Brain microvascular endothelial cell (primary cell): ENCODE results near the gene ZNRF3.
"Not testable (repeated sequence)": the region's sequence is repeated elsewhere in the genome, so short reads cannot be mapped to it uniquely, and the experiment has no call there.

ENCODE experiments used
- DNase-seq: peaks from one replicate; pipeline ENCODE4 v3.0.0-alpha.2; 2020
- H3K27ac ChIP-seq: fragments of 250-450 bp; sonication (Bioruptor Pico); 2 replicates; pipeline ENCODE4 v1.5.1; 2020; ENCODE audit warnings: mild to moderate bottlenecking, moderate library complexity
- H3K27me3 ChIP-seq: fragments of 250-450 bp; sonication (Bioruptor Pico); replicated peaks from 2 replicates; pipeline ENCODE4 v1.5.1; 2020; ENCODE audit warnings: mild to moderate bottlenecking
- H3K36me3 ChIP-seq: fragments of 250-450 bp; sonication (Bioruptor Pico); replicated peaks from 2 replicates; pipeline ENCODE4 v1.5.1; 2020; ENCODE audit warnings: mild to moderate bottlenecking
- H3K4me3 ChIP-seq: 2 replicates; pipeline ENCODE4 v1.5.1; 2011; ENCODE audit warnings: low read depth, mild to moderate bottlenecking, control low read depth, low read length, moderate library complexity
- in situ Hi-C: cut with HindIII; loops from 2 replicates; pipeline ENCODE4 v1.10.0; 2017; ENCODE audit warnings: low sequenced_read_pairs, low pct_ligation_motif_present
- TF ChIP-seq, protein P1 (sequence below): IDR thresholded peaks from 2 replicates; pipeline ENCODE4 v1.5.1; 2011; ENCODE audit warnings: low read depth, mild to moderate bottlenecking, moderate library complexity, low read length, control low read depth, inconsistent platforms; ENCODE audit errors: missing control alignments

Gene ZNRF3

DNA sequence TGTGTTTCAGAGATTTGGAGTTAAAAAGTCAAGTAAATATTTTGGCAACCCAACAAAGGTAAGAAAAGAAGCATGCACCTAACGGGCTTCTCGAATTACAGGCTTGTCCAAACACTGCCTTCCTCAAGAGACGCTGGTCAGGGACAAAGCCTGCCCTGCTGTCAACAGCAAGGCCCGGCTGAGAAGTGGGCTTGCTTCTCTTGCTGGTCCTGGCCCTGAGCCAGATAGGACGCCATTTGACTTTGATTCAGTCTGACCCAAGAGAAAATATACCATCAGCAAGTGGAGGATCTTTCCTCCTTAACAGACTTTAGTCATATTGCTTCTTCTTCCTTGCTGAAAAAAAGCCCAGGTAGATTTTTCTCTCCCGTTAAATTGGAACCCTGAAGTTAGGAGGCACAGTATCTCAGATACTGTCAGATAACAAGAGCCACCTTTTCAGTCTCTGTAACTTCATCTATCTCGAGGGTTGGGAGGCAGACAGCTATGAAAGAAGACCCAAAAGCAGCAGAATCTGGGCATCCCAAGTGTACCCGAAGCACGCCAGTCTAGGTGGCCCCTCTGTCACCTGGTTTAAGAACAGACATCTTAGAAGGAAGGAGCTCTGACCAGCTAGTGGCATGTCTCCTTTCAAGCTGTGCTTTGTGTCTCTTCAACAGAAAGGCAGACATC, 120.7 kb downstream of the ZNRF3 start:
- no peaks in the 10 kb centered on the region for H3K27me3 ChIP-seq
- H3K27ac ChIP-seq: no peak overlapping the region
- no peak overlapping the region for H3K4me3 ChIP-seq
- no peak for DNase-seq
- TF ChIP-seq, protein P1, sequence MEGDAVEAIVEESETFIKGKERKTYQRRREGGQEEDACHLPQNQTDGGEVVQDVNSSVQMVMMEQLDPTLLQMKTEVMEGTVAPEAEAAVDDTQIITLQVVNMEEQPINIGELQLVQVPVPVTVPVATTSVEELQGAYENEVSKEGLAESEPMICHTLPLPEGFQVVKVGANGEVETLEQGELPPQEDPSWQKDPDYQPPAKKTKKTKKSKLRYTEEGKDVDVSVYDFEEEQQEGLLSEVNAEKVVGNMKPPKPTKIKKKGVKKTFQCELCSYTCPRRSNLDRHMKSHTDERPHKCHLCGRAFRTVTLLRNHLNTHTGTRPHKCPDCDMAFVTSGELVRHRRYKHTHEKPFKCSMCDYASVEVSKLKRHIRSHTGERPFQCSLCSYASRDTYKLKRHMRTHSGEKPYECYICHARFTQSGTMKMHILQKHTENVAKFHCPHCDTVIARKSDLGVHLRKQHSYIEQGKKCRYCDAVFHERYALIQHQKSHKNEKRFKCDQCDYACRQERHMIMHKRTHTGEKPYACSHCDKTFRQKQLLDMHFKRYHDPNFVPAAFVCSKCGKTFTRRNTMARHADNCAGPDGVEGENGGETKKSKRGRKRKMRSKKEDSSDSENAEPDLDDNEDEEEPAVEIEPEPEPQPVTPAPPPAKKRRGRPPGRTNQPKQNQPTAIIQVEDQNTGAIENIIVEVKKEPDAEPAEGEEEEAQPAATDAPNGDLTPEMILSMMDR: no peak
- in situ Hi-C loops: no loop called here
- no peaks in the 10 kb centered on the region for H3K36me3 ChIP-seq

DNA sequence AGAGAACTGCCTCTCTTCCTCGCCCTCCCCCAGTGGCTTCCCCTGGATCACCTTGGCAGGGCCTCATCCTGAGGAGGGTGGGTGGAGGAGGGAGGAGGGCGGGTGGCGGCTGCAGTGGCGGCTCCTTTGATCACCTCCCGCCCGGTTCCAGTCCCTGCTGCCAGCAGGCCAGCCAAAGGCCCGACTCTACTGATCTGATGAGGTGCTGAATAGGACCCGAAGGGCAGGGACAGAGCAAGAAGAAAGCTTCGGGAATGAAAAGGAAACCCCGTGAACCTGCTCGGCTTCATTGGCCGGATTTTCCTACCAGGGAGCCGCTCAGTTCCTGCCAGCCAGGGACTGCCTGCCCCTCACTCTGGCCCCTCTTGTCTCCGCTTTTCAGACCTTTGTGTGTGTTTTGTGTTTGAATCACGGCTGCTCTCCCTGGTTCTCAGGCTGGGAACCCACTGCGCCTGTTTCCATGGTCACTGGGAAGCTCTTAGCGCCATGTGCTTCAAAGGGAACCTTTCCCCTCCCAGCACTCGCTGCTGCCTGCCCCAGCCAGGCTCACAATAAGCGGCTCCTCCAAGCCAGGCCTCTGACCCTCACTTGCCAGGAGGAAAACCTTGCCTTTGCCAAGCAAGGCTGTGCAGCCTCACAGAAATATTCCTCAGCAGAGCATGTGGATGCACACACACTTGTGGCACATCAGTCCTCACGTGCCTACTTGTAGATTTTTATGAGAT, 121.4 kb downstream of the ZNRF3 start:
- Histone ChIP-seq H3K27me3 (no peaks in the 10 kb centered on the region), H3K36me3 (no peaks in the 10 kb centered on the region), H3K27ac (no peak overlapping the region), H3K4me3 (no peak overlapping the region)
- no peak for DNase-seq
- in situ Hi-C loops: no loop called here
- TF ChIP-seq, protein P1: no peak

DNA sequence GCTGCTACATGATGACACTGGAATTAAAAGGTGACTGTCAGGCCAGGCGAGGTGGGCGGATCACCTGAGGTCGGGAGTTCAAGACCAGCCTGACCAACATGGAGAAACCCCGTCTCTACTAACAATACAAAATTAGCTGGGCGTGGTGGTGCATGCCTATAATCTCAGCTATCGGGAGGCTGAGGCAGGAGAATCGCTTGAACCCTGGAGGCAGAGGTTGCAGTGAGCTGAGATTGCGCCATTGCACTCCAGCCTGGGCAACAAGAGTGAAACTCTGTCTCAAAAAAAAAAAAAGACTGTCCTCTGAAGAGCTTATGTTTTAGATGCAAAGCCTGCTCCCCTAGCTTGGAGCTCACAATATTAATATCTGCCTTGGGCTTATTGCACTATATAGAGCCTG, 122.4 kb downstream of the ZNRF3 start:
- in situ Hi-C loops, H3K27me3 ChIP-seq, H3K36me3 ChIP-seq, H3K4me3 ChIP-seq, DNase-seq, H3K27ac ChIP-seq: not testable (repeated sequence)

- no peaks in the 10 kb centered on the region for H3K36me3 ChIP-seq
- H3K4me3 ChIP-seq: no peak overlapping the region
- in situ Hi-C loops: no loop called here
- TF ChIP-seq, protein P1: no peak
- H3K27ac ChIP-seq: no peak overlapping the region
- DNase-seq: no peak
- H3K27me3 ChIP-seq: no peaks in the 10 kb centered on the region
These were observed 123.0 kb downstream of the ZNRF3 start for GRCh38 chr22:29006346-29006745.

DNA sequence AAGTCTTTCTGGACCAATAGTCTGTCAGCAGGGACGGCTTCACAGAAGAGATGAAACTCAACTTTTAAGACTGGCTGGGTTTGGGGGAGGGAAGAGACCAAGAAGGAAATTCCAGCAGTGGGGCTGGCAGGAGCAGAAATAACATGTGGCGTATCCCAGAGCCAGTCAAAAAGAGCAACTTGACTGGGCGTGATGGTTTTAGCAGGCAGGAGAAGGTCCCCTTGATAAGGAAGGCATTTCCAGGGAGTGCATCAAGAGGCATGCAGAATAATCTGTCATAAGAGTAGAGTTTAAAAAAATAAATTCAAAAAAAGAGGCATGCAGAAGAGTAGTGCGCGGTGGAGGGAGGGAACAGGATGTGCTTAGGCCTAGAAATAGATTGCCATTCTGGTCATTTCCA, 125.8 kb downstream of the ZNRF3 start:
- Histone ChIP-seq H3K27me3 (no peaks in the 10 kb centered on the region), H3K27ac (no peak overlapping the region), H3K36me3 (no peaks in the 10 kb centered on the region), H3K4me3 (no peak overlapping the region)
- TF ChIP-seq, protein P1: no peak
- peak; percentile 6 for DNase-seq
- in situ Hi-C loops: no loop called here

DNA sequence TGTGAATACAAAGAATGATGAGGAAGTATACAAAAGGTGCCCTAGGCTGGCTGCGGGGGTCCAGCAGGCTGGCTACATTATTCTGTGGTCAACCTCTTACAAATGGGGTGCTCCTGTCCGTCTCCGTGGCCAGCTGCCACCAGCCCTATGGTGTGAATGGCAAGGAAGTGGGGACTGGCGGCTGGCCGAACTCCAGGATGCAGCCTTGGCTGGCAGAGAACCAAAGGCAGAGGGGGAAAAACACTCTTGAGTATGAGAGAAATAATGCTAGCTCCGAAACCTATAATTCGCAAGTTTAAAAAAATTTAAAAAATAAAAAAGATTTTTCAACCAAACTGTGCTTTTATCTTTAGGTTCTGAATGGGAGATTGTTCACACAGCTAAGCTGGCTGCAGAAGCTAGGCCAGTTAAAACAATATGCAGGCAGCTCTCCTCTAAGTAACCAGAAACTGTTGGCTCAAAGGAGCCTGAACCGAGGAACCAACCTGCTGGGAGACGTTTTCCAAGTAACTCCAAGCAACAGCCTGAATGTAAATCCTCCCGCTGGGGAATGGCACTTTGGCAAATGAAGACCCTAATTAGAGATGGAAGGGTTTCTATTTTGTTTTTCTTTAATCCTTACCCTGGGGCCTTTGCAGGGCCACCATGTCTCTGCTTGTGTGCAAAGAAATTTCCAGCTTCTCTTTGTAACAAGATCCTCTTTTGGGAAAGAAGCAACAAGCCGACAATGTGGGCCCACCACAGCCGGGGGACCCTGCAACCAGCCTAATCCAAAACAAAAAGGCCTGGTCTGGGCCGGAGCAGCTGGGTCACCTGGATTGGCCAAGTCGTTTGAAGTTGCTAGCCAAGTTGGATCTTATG, 128.1 kb downstream of the ZNRF3 start:
- Histone ChIP-seq H3K27me3 (no peaks in the 10 kb centered on the region), H3K27ac (no peak overlapping the region), H3K36me3 (no peaks in the 10 kb centered on the region), H3K4me3 (no peak overlapping the region)
- no peak for DNase-seq
- TF ChIP-seq, protein P1: no peak
- in situ Hi-C loops: no loop called here
